SK-N-SH treated with all-trans-retinoic acid at 6 μM for 48 hours (cell line): ENCODE measurements around the gene KRTAP10-2.

Experiments used
- ARNTL ChIP-seq: fragments of 450-650 bp; formaldehyde crosslinking; IDR thresholded peaks from 2 replicates; pipeline ENCODE4 v1.5.0; 2020; ENCODE audit warnings: low read depth, mild to moderate bottlenecking, moderate library complexity, borderline replicate concordance
- CREB5 ChIP-seq: fragments of 250-450 bp; sonication (Bioruptor Pico); IDR thresholded peaks from 2 replicates; pipeline ENCODE4 v1.5.1; 2020; ENCODE audit warnings: low read depth, mild to moderate bottlenecking, moderate library complexity
- CSDC2 ChIP-seq: fragments of 250-450 bp; sonication (Bioruptor Pico); IDR thresholded peaks from 2 replicates; pipeline ENCODE4 v1.5.0; 2020; ENCODE audit warnings: mild to moderate bottlenecking, moderate library complexity
- GLIS3 ChIP-seq: fragments of 250-450 bp; sonication (Bioruptor Pico); IDR thresholded peaks from 2 replicates; pipeline ENCODE4 v1.5.0; 2020; ENCODE audit warnings: mild to moderate bottlenecking, moderate library complexity
- RARB ChIP-seq: fragments of 250-450 bp; sonication (Bioruptor Pico); IDR thresholded peaks from 2 replicates; pipeline ENCODE4 v1.8.0; 2021; ENCODE audit warnings: mild to moderate bottlenecking, moderate library complexity
- ZFP3 ChIP-seq: fragments of 250-450 bp; sonication (Bioruptor Pico); IDR thresholded peaks from 2 replicates; pipeline ENCODE4 v1.5.0; 2020; ENCODE audit warnings: mild to moderate bottlenecking, moderate library complexity
- ZFP30 ChIP-seq: fragments of 450-650 bp; formaldehyde crosslinking; IDR thresholded peaks from 2 replicates; pipeline ENCODE4 v1.5.0; 2022; ENCODE audit warnings: mild to moderate bottlenecking, moderate library complexity
- TF ChIP-seq, protein P1 (sequence below): fragments of 250-450 bp; sonication (Bioruptor Pico); IDR thresholded peaks from 2 replicates; pipeline ENCODE4 v1.8.0; 2020; ENCODE audit warnings: mild to moderate bottlenecking, moderate library complexity, borderline replicate concordance
- TF ChIP-seq, protein P2 (sequence below): fragments of 250-450 bp; sonication (Bioruptor Pico); IDR thresholded peaks from 2 replicates; pipeline ENCODE4 v1.5.1; 2021; ENCODE audit warnings: mild to moderate bottlenecking, moderate library complexity

DNA sequence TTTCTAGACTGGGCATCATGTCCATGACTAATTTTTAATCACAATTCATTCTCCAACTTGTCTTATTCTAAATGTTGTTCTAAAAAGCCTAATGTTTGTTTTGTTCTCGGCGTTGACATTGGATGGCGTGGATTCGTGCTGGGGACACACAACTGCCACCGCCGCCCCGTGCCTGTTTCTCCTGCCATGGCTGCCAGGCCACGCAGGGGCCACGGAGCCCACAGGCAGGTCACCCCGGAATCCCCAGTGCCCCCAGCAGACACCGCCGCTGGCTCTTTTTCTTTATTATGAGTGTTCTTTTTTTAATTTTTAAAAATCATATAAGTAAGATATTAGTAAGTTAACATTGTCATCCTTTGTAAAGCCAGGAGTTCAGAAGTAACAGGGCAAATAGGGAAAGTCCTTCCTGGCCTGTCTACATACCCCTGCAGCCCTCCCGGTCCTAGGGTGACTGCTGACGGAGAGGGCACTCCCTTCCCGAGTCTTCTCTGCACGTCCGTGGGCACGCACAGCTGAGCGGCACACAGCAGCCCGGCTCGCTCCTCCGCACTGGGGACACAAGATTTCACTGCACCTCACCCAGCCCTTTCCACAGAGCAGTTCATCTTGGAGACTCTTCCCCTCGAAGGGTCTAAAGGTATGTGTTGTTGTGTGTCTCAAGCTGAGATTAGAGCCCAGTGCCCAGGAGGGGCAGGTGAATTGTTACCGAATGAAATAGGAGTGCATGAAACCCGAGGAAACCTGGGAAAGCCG, 43.5 kb downstream of the KRTAP10-2 start:
- no peak for TF ChIP-seq ARNTL (CRISPR knock-in tag)
- TF ChIP-seq GLIS3 (CRISPR knock-in tag): no peak
- no peak for TF ChIP-seq ZFP30
- TF ChIP-seq CSDC2 (CRISPR knock-in tag): no peak
- TF ChIP-seq RARB (CRISPR knock-in tag): no peak
- TF ChIP-seq, protein P1, sequence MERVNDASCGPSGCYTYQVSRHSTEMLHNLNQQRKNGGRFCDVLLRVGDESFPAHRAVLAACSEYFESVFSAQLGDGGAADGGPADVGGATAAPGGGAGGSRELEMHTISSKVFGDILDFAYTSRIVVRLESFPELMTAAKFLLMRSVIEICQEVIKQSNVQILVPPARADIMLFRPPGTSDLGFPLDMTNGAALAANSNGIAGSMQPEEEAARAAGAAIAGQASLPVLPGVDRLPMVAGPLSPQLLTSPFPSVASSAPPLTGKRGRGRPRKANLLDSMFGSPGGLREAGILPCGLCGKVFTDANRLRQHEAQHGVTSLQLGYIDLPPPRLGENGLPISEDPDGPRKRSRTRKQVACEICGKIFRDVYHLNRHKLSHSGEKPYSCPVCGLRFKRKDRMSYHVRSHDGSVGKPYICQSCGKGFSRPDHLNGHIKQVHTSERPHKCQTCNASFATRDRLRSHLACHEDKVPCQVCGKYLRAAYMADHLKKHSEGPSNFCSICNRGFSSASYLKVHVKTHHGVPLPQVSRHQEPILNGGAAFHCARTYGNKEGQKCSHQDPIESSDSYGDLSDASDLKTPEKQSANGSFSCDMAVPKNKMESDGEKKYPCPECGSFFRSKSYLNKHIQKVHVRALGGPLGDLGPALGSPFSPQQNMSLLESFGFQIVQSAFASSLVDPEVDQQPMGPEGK (CRISPR knock-in tag): no peak
- no peak for TF ChIP-seq CREB5 (CRISPR knock-in tag)
- TF ChIP-seq ZFP3 (CRISPR knock-in tag): no peak
- TF ChIP-seq, protein P2, sequence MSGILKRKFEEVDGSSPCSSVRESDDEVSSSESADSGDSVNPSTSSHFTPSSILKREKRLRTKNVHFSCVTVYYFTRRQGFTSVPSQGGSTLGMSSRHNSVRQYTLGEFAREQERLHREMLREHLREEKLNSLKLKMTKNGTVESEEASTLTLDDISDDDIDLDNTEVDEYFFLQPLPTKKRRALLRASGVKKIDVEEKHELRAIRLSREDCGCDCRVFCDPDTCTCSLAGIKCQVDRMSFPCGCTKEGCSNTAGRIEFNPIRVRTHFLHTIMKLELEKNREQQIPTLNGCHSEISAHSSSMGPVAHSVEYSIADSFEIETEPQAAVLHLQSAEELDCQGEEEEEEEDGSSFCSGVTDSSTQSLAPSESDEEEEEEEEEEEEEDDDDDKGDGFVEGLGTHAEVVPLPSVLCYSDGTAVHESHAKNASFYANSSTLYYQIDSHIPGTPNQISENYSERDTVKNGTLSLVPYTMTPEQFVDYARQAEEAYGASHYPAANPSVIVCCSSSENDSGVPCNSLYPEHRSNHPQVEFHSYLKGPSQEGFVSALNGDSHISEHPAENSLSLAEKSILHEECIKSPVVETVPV (CRISPR knock-in tag): no peak
